CD4-positive, alpha-beta memory T cell (primary cell): ENCODE measurements around the gene OR51L1. TPM values are rescaled to one million over a fixed set of nuclear protein-coding genes. Genes with fewer than 3 reads are reported as not detected.
A peak's percentile ranks its signal among the peaks of the same experiment; 100 is the strongest.

Experiments used
- CTCF ChIA-PET: fragments of 350-600 bp; sonication (Branson Sonifier 250); formaldehyde crosslinking; loops from one replicate; lab custom pipeline; 2021; ENCODE audit warnings: inconsistent platforms; ENCODE audit not compliant: partially characterized antibody; lab: Charles Lee
- POLR2A ChIA-PET: fragments of 350-600 bp; sonication (Branson Sonifier 250); formaldehyde crosslinking; loops from one replicate; lab custom pipeline; 2021; ENCODE audit not compliant: partially characterized antibody; lab: Charles Lee
- DNase-seq, 5 donors: peaks; one replicate each; pipeline versions ENCODE4 v3.0.0 to v3.0.0-alpha.2; 2020 to 2022; ENCODE audit warnings: mixed read lengths in 1 of 5
- H3K27ac ChIP-seq: one replicate; pipeline ENCODE4 v1.7.0; 2013; ENCODE audit warnings: low read depth, low read length
- H3K27me3 ChIP-seq: 2 replicates; pipeline ENCODE4 v1.7.0; 2013; ENCODE audit warnings: mild to moderate bottlenecking, low read length, moderate library complexity; ENCODE audit not compliant: insufficient read depth
- H3K36me3 ChIP-seq: 2 replicates; pipeline ENCODE4 v1.7.0; 2013; ENCODE audit warnings: mild to moderate bottlenecking, low read length, moderate library complexity; ENCODE audit not compliant: insufficient read depth
- H3K4me1 ChIP-seq: 2 replicates; pipeline ENCODE4 v1.7.0; 2013; ENCODE audit warnings: mild to moderate bottlenecking, low read length, moderate library complexity; ENCODE audit not compliant: insufficient read depth
- H3K4me3 ChIP-seq, 2 donors: one replicate each; pipeline ENCODE4 v1.7.0; 2013; ENCODE audit warnings: low read length in 2 of 2, mild to moderate bottlenecking in 1 of 2
- H3K9me3 ChIP-seq, 2 donors: one replicate each; pipeline ENCODE4 v1.7.0; 2013; ENCODE audit warnings: low read length in 2 of 2, control low read depth in 1 of 2; ENCODE audit not compliant: control insufficient read depth in 1 of 2
- H3K27ac Mint-ChIP-seq, 7 donors: one replicate each; pipeline ENCODE4 v1.8.0; 2020 to 2021; ENCODE audit warnings: mixed read lengths in 7 of 7, mild to moderate bottlenecking in 6 of 7, inconsistent platforms in 3 of 7, moderate library complexity in 3 of 7
- H3K27me3 Mint-ChIP-seq, 2 donors: one replicate each; pipeline ENCODE4 v1.8.0; 2020 to 2021; ENCODE audit warnings: mixed read lengths in 2 of 2
- H3K36me3 Mint-ChIP-seq, 2 donors: one replicate each; pipeline ENCODE4 v1.8.0; 2020 to 2021; ENCODE audit warnings: mixed read lengths in 2 of 2, inconsistent platforms in 1 of 2, mild to moderate bottlenecking in 1 of 2
- H3K4me1 Mint-ChIP-seq, 4 donors: one replicate each; pipeline ENCODE4 v1.8.0; 2020 to 2021; ENCODE audit warnings: mixed read lengths in 4 of 4, mild to moderate bottlenecking in 1 of 4
- H3K4me3 Mint-ChIP-seq, 8 donors: one replicate each; pipeline ENCODE4 v1.8.0; 2020 to 2021; ENCODE audit warnings: mixed read lengths in 8 of 8, mild to moderate bottlenecking in 7 of 8, moderate library complexity in 6 of 8, inconsistent platforms in 3 of 8
- H3K9me3 Mint-ChIP-seq, 8 donors: one replicate each; pipeline ENCODE4 v1.8.0; 2020 to 2021; ENCODE audit warnings: mixed read lengths in 8 of 8, mild to moderate bottlenecking in 5 of 8, inconsistent platforms in 3 of 8, moderate library complexity in 1 of 8
- intact Hi-C: fragments of 100-400 bp; cut with micrococcal nuclease; formaldehyde crosslinking; loops from one replicate; pipeline ENCODE4 v1.15.1; 2023
- polyA plus RNA-seq, 2 donors: library from polyadenylated mRNA; unstranded; fragments of 300-500 nt; fragmentation: Illumina TruSeq; gene quantifications; one replicate each; pipeline ENCODE4 v1.2.3, GENCODE V29; 2021
- total RNA-seq, 2 experiments: library from RNA; stranded (reverse); gene quantifications; one replicate each; pipeline ENCODE4 v1.2.3, GENCODE V29; 2021

The OR51L1 gene
- total and polyA plus RNA-seq, 4 experiments from 2014 or later, result not detected

DNA sequence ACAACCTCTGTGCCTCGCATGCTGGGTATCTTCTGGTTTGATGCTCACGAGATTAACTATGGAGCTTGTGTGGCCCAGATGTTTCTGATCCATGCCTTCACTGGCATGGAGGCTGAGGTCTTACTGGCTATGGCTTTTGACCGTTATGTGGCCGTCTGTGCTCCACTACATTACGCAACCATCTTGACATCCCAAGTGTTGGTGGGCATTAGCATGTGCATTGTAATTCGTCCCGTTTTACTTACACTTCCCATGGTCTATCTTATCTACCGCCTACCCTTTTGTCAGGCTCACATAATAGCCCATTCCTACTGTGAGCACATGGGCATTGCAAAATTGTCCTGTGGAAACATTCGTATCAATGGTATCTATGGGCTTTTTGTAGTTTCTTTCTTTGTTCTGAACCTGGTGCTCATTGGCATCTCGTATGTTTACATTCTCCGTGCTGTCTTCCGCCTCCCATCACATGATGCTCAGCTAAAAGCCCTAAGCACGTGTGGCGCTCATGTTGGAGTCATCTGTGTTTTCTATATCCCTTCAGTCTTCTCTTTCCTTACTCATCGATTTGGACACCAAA, 52.2 kb downstream of the OR51L1 start:
- Mint-ChIP-seq H3K27ac (no peak overlapping the region), H3K9me3 (peaks cover 0 to 5% (median 0%) of the 10 kb centered on the region in 8 donors), H3K27me3 (no peaks in the 10 kb centered on the region), H3K36me3 (no peaks in the 10 kb centered on the region), H3K4me3 (no peak overlapping the region), H3K4me1 (no peaks in the 10 kb centered on the region)
- POLR2A ChIA-PET, result no interaction called here
- no peaks in the 10 kb centered on the region for H3K4me1 ChIP-seq
- intact Hi-C loops, result no loop called here
- no peaks in the 10 kb centered on the region for H3K36me3 ChIP-seq
- no peaks in the 10 kb centered on the region for H3K27me3 ChIP-seq
- H3K4me3 ChIP-seq, result no peak overlapping the region
- DNase-seq, result peak in 1 of 5 donors; percentile 35
- no peaks in the 10 kb centered on the region for H3K9me3 ChIP-seq
- H3K27ac ChIP-seq, result no peak overlapping the region
- CTCF ChIA-PET, result no interaction called here

Other genes with a start within 250 kb of the OR51L1 start
- gene OR51F1, start 224.9 kb upstream of the OR51L1 start, total RNA-seq, result not detected
- not detected for gene OR51F1, start 224.9 kb upstream of the OR51L1 start, polyA plus RNA-seq
- gene OR52R1, start 190.5 kb upstream of the OR51L1 start, total RNA-seq, result not detected
- gene OR52R1, start 190.5 kb upstream of the OR51L1 start, polyA plus RNA-seq, result not detected
- gene OR51F2, start 173.5 kb upstream of the OR51L1 start, total RNA-seq, result not detected
- gene OR51F2, start 173.5 kb upstream of the OR51L1 start, polyA plus RNA-seq, result not detected
- gene OR51S1, start 145.6 kb upstream of the OR51L1 start, total RNA-seq, result not detected
- gene OR51S1, start 145.6 kb upstream of the OR51L1 start, polyA plus RNA-seq, result not detected
- not detected for gene OR51T1, start 113.0 kb upstream of the OR51L1 start, total RNA-seq
- gene OR51T1, start 113.0 kb upstream of the OR51L1 start, polyA plus RNA-seq, result not detected
- gene OR51A7, start 91.1 kb upstream of the OR51L1 start, total RNA-seq, result not detected
- gene OR51A7, start 91.1 kb upstream of the OR51L1 start, polyA plus RNA-seq, result not detected
- gene OR51G2, start 75.5 kb upstream of the OR51L1 start, total RNA-seq, result not detected
- not detected for gene OR51G2, start 75.5 kb upstream of the OR51L1 start, polyA plus RNA-seq
- gene OR51G1, start 70.5 kb upstream of the OR51L1 start, total RNA-seq, result not detected
- not detected for gene OR51G1, start 70.5 kb upstream of the OR51L1 start, polyA plus RNA-seq
- gene OR51A4, start 47.2 kb upstream of the OR51L1 start, total RNA-seq, result not detected
- gene OR51A4, start 47.2 kb upstream of the OR51L1 start, polyA plus RNA-seq, result not detected
- not detected for gene OR51A2, start 39.1 kb upstream of the OR51L1 start, total RNA-seq
- gene OR51A2, start 39.1 kb upstream of the OR51L1 start, polyA plus RNA-seq, result not detected
- gene OR52J3, start 51.7 kb downstream of the OR51L1 start, total RNA-seq, result not detected
- not detected for gene OR52J3, start 51.7 kb downstream of the OR51L1 start, polyA plus RNA-seq
- not detected for gene OR52E2, start 64.8 kb downstream of the OR51L1 start, total RNA-seq
- not detected for gene OR52E2, start 64.8 kb downstream of the OR51L1 start, polyA plus RNA-seq
- not detected for gene OR52E1, start 74.7 kb downstream of the OR51L1 start, total RNA-seq
- not detected for gene OR52E1, start 74.7 kb downstream of the OR51L1 start, polyA plus RNA-seq
- not detected for gene OR52A5, start 143.5 kb downstream of the OR51L1 start, total RNA-seq
- gene OR52A5, start 143.5 kb downstream of the OR51L1 start, polyA plus RNA-seq, result not detected
- gene OR52A1, start 159.9 kb downstream of the OR51L1 start, total RNA-seq, result not detected
- not detected for gene OR52A1, start 159.9 kb downstream of the OR51L1 start, polyA plus RNA-seq
- not detected for gene OR51V1, start 205.8 kb downstream of the OR51L1 start, total RNA-seq
- gene OR51V1, start 205.8 kb downstream of the OR51L1 start, polyA plus RNA-seq, result not detected
- under 1 TPM in 1 of 2 experiments, not detected in 1; 0.61 TPM for gene HBB, start 232.2 kb downstream of the OR51L1 start, total RNA-seq
- gene HBB, start 232.2 kb downstream of the OR51L1 start, polyA plus RNA-seq, result under 1 TPM; 0.46 to 0.89 TPM
- not detected for gene HBD, start 239.6 kb downstream of the OR51L1 start, total RNA-seq
- not detected for gene HBD, start 239.6 kb downstream of the OR51L1 start, polyA plus RNA-seq